Measurements from ENCODE around the gene TMEM120B. TPM values are rescaled to one million over a fixed set of nuclear protein-coding genes. Genes with fewer than 3 reads are reported as not detected.
A peak's percentile ranks its signal among the peaks of the same experiment; 100 is the strongest.

The TMEM120B gene
- total RNA-seq, 1 donor from 2014 or later: 17.1 TPM

DNA sequence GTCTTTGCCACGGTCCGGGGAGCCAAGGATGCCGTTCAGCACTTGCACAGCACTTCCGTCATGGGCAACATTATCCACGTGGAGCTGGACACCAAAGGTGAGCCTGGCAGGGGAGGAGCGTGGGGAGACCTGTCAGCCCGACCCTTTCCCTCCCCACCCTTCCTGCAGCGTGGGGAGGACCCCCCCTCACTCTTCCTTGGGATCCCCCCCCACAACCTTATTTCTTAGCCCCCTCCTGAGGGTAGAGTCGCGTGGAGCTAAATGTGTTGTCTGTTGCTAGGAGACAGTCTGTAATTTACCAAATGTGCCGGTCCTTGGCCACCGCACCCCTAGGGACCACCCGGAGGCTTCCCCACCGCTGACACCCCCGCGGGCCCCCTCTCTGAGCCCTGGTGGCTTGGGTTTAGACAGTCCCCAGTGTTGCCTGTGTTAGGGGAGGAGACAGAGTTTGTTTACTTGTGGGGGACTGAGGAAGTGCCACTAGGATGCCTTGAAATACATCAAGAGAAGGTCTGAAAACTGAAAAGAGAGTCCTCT, 93.5 kb downstream of the TMEM120B start:
- Histone ChIP-seq H3K4me1 (peaks cover 31% of the 10 kb centered on the region), H3K9me3 (no peaks in the 10 kb centered on the region), H3K27me3 (no peaks in the 10 kb centered on the region), H3K36me3 (peaks cover 42% of the 10 kb centered on the region), H3K27ac (peak overlapping the region; percentile 42), H3K4me3 (peak overlapping the region; percentile 71)
- TF ChIP-seq, protein P1, sequence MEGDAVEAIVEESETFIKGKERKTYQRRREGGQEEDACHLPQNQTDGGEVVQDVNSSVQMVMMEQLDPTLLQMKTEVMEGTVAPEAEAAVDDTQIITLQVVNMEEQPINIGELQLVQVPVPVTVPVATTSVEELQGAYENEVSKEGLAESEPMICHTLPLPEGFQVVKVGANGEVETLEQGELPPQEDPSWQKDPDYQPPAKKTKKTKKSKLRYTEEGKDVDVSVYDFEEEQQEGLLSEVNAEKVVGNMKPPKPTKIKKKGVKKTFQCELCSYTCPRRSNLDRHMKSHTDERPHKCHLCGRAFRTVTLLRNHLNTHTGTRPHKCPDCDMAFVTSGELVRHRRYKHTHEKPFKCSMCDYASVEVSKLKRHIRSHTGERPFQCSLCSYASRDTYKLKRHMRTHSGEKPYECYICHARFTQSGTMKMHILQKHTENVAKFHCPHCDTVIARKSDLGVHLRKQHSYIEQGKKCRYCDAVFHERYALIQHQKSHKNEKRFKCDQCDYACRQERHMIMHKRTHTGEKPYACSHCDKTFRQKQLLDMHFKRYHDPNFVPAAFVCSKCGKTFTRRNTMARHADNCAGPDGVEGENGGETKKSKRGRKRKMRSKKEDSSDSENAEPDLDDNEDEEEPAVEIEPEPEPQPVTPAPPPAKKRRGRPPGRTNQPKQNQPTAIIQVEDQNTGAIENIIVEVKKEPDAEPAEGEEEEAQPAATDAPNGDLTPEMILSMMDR (IDR thresholded peaks at IDR 0.05): no peak
- ATAC-seq: no peak
- no peak for DNase-seq
- intact Hi-C loops (cut with DNase I): no loop called here

- Histone ChIP-seq H3K27ac (peak overlapping the region; percentile 42), H3K36me3 (peaks cover 43% of the 10 kb centered on the region), H3K9me3 (no peaks in the 10 kb centered on the region), H3K27me3 (no peaks in the 10 kb centered on the region), H3K4me3 (peak overlapping the region; percentile 71), H3K4me1 (peaks cover 39% of the 10 kb centered on the region)
- no peak for DNase-seq
- ATAC-seq: no peak
- intact Hi-C loops (cut with DNase I): no loop called here
- TF ChIP-seq, protein P1 (IDR thresholded peaks at IDR 0.05): no peak
Observed at GRCh38 chr12:121806546-121807423, 94.2 kb downstream of the TMEM120B start.

DNA sequence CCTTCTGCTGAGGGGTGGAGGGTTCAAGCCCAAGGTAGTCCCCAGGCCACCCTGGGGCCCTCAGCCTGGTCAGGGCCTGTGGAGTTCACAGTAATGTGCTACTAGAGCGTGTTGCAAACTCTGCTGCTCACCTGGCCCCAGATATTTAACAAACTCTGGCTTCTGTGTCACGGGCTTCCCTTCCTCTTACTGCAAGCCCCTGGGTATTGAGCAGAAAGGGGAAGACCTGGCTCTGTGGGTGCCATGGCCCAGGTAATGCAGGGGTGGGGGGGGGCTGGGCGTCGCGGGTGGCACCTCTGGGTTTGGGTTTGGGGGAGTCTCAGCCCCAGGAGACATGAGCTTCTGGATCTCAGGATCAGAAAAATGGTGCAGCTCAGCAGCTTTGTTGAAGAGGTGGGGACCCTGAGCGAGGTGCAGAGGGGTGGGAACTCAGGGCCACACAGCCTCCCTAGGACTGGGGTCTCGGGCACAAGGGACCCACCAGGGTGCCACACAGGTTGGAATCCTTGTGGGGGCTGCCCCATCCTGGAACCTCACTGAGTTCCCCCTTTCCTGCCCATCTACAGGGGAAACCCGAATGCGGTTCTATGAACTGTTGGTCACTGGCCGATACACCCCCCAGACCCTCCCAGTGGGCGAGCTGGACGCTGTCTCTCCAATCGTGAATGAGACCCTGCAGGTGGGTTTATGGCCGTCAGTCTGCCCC, 95.2 kb downstream of the TMEM120B start:
- no peaks in the 10 kb centered on the region for H3K9me3 ChIP-seq
- ATAC-seq (no peak), DNase-seq (no peak)
- TF ChIP-seq, protein P1 (IDR thresholded peaks at IDR 0.05): no peak
- H3K4me3 ChIP-seq: no peak overlapping the region
- H3K27me3 ChIP-seq: no peaks in the 10 kb centered on the region
- intact Hi-C loops (cut with DNase I): no loop called here
- peaks cover 47% of the 10 kb centered on the region for H3K4me1 ChIP-seq
- no peak overlapping the region for H3K27ac ChIP-seq
- H3K36me3 ChIP-seq: peaks cover 43% of the 10 kb centered on the region

GRCh38 chr12:121808623-121809022, 96.1 kb downstream of the TMEM120B start:
- DNase-seq (no peak), ATAC-seq (no peak)
- Histone ChIP-seq H3K27ac (no peak overlapping the region), H3K36me3 (peaks cover 43% of the 10 kb centered on the region), H3K9me3 (no peaks in the 10 kb centered on the region), H3K4me3 (no peak overlapping the region), H3K27me3 (no peaks in the 10 kb centered on the region), H3K4me1 (peaks cover 55% of the 10 kb centered on the region)
- intact Hi-C loops (cut with DNase I): no loop called here
- TF ChIP-seq, protein P1 (IDR thresholded peaks at IDR 0.05): no peak

DNA sequence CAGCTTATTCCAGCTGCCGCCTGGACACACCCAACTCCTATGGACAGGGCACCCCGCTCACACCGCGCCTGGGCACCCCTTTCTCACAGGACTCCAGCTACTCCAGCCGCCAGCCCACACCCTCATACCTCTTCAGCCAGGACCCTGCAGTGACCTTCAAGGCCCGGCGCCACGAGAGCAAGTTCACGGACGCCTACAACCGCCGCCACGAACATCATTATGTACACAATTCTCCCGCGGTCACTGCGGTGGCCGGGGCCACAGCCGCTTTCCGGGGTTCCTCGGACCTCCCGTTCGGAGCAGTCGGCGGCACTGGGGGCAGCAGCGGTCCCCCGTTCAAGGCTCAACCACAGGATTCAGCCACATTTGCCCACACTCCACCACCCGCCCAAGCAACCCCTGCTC, 97.2 kb downstream of the TMEM120B start:
- no peaks in the 10 kb centered on the region for H3K9me3 ChIP-seq
- TF ChIP-seq, protein P1 (IDR thresholded peaks at IDR 0.05): no peak
- H3K27me3 ChIP-seq: no peaks in the 10 kb centered on the region
- intact Hi-C loops (cut with DNase I): no loop called here
- H3K27ac ChIP-seq: no peak overlapping the region
- peaks cover 57% of the 10 kb centered on the region for H3K4me1 ChIP-seq
- ATAC-seq: no peak
- H3K4me3 ChIP-seq: no peak overlapping the region
- no peak for DNase-seq
- peaks cover 47% of the 10 kb centered on the region for H3K36me3 ChIP-seq
